DMS114 treated with DMSO at 0.1 percent for 48 hours (cell line): ENCODE results near the gene TRPC3.

ENCODE experiments used
- DNase-seq: peaks from one replicate; lab custom pipeline; 2025; ENCODE audit not compliant: unreplicated experiment; lab: John Stamatoyannopoulos, UW

Gene TRPC3

GRCh38 chr4:121951521-121952110 lies at the start of gene TRPC3:
TRPC3 (minus strand) TSS chr4:121952060; CDS start chr4:121951680, 380 bp downstream.
- no peak for DNase-seq

GRCh38 chr4:122000849-122001248 lies 49.0 kb upstream of the TRPC3 start:
- no peak for DNase-seq

- DNase-seq, result no peak
These were observed 46.2 kb upstream of the TRPC3 start for GRCh38 chr4:121998024-121998423.

- no peak for DNase-seq
These were observed 44.1 kb upstream of the TRPC3 start for GRCh38 chr4:121995790-121996537.

GRCh38 chr4:121991968-121992367 lies 40.1 kb upstream of the TRPC3 start:
- DNase-seq, result no peak

- DNase-seq, result no peak
These were observed 38.6 kb upstream of the TRPC3 start for GRCh38 chr4:121990489-121990888.

- DNase-seq, result no peak
These were observed 37.9 kb upstream of the TRPC3 start for GRCh38 chr4:121989715-121990114.

GRCh38 chr4:121988950-121989349 lies 37.1 kb upstream of the TRPC3 start:
- DNase-seq, result no peak

- DNase-seq, result no peak
These were observed 28.8 kb upstream of the TRPC3 start for GRCh38 chr4:121980643-121981042.

GRCh38 chr4:121978172-121978516 lies 26.3 kb upstream of the TRPC3 start:
- DNase-seq, result no peak

- no peak for DNase-seq
These were observed 25.7 kb upstream of the TRPC3 start for GRCh38 chr4:121977251-121978171.

GRCh38 chr4:121975784-121976183 lies 23.9 kb upstream of the TRPC3 start:
- DNase-seq, result no peak

GRCh38 chr4:121973816-121974215 lies 22.0 kb upstream of the TRPC3 start:
- no peak for DNase-seq

GRCh38 chr4:121968859-121969258 lies 17.0 kb upstream of the TRPC3 start:
- DNase-seq, result no peak

GRCh38 chr4:121964958-121965357 lies 13.1 kb upstream of the TRPC3 start:
- DNase-seq, result no peak

GRCh38 chr4:121960818-121961217 lies 9.0 kb upstream of the TRPC3 start:
- no peak for DNase-seq

GRCh38 chr4:121958777-121959176 lies 6.9 kb upstream of the TRPC3 start:
- no peak for DNase-seq

GRCh38 chr4:121957266-121957665 lies 5.4 kb upstream of the TRPC3 start:
- no peak for DNase-seq

- DNase-seq, result no peak
These were observed 2.0 kb upstream of the TRPC3 start for GRCh38 chr4:121953860-121954259.

- DNase-seq, result no peak
These were observed 430 bp upstream of the TRPC3 start for GRCh38 chr4:121952290-121952689.

GRCh38 chr4:121950680-121951520 lies 960 bp downstream of the TRPC3 start:
- no peak for DNase-seq
